Heart right ventricle (tissue), 16 donors: ENCODE measurements around the gene RGS9. TPM values are rescaled to one million over a fixed set of nuclear protein-coding genes. Genes with fewer than 3 reads are reported as not detected.

Experiments
- ATAC-seq, 8 donors: fragments of 200-7000 bp; cut with Tn5 transposase; one replicate each; pipeline ENCODE4 v1.9.1; 2020; ENCODE audit warnings: mild to moderate bottlenecking in 8 of 8, moderate library complexity in 8 of 8, moderate number of reproducible peaks in 1 of 8
- DNase-seq, 2 donors: peaks; one replicate each; pipeline ENCODE4 v3.0.0-alpha.2; 2020
- H3K27ac ChIP-seq, 10 donors: fragments of 200-600 bp; sonication (generic) in 2 of 10; one replicate each; pipeline versions ENCODE4 v1.5.0 to v1.8.0; 2020 to 2022; ENCODE audit warnings: mild to moderate bottlenecking in 3 of 10
- H3K27me3 ChIP-seq, 7 donors: fragments of 200-600 bp; one replicate each; pipeline ENCODE4 v1.8.0; 2021 to 2022; ENCODE audit warnings: mild to moderate bottlenecking in 2 of 7
- H3K36me3 ChIP-seq, 9 donors: fragments of 200-600 bp; sonication (generic) in 1 of 9; one replicate each; pipeline versions ENCODE4 v1.5.0 to v1.8.0; 2020 to 2022; ENCODE audit warnings: mild to moderate bottlenecking in 2 of 9
- H3K4me1 ChIP-seq, 9 donors: fragments of 200-600 bp; sonication (generic) in 1 of 9; one replicate each; pipeline versions ENCODE4 v1.5.0 to v1.8.0; 2020 to 2022; ENCODE audit warnings: mild to moderate bottlenecking in 4 of 9
- H3K4me3 ChIP-seq, 10 donors: fragments of 200-600 bp; sonication (generic) in 2 of 10; one replicate each; pipeline versions ENCODE4 v1.5.0 to v1.8.0; 2020 to 2022; ENCODE audit warnings: mild to moderate bottlenecking in 7 of 10, moderate library complexity in 2 of 10
- H3K9me3 ChIP-seq, 11 donors: fragments of 200-600 bp in 10 of 11; sonication (generic) in 2 of 11; one replicate each; pipeline versions ENCODE4 v1.5.0 to v1.8.0; 2013 to 2022; ENCODE audit warnings: mild to moderate bottlenecking in 2 of 11, control low read depth in 1 of 11, moderate library complexity in 1 of 11
- WGBS, 2 donors: extraction: QIAGEN DNeasy Blood & Tissue Kit; methylation state at CpG; one replicate each; pipeline ENCODE4 v1.1.7; 2013; ENCODE audit warnings: inconsistent platforms in 1 of 2; 5-methylcytosine and 5-hydroxymethylcytosine counted together
- intact Hi-C, 10 donors: fragments of 100-400 bp; cut with DNase I; formaldehyde crosslinking; loops; one replicate each; pipeline versions ENCODE4 v1.11.1 to v1.14.2; 2022
- polyA plus RNA-seq, 2 donors: library from polyadenylated mRNA; stranded (reverse); fragments of 200-250 nt; gene quantifications; one replicate each; pipeline ENCODE4 v1.2.3, GENCODE V29; 2013
- total RNA-seq, 10 donors: library from RNA; stranded (reverse); fragmentation: NEBNext Ultra II Directional in 3 of 10; extraction: Animal tissue kit (Norgen Biotek cat#: 25700) in 3 of 10; gene quantifications; one replicate each; pipeline versions ENCODE4 v1.2.1 to v1.2.4, GENCODE V29; 2021 to 2023
- TF ChIP-seq, protein P1 (sequence below), 9 donors: fragments of 200-600 bp; sonication (generic) in 2 of 9; IDR thresholded peaks; one replicate each; pipeline versions ENCODE4 v1.5.0 to v1.8.0; 2021 to 2022; ENCODE audit warnings: antibody characterized with exemption in 9 of 9, mild to moderate bottlenecking in 5 of 9, moderate library complexity in 1 of 9
- donor health status: Arrhythmogenic right ventricular cardiomyopathy.
- donor health status: ischemic (EF 13 %, LVEDD 7.1; RV severe dilation, severe dysfunction).
- donor health status: healthy with polysubstance abuse.
- donor health status: DM: no; HTN: yes; CAD: no.
- donor health status: DM: no; HTN: no; CAD: no.
- donor health status: ischemic (EF 25% LVEDD 6.9; RV normal size, moderate dysfunction).
- donor health status: ischemic (EF 25% LVEDD 5.7; RV mildly dilated, moderate dysfunction).
- donor health status: healthy.
- donor health status: DM: yes; HTN: yes; CAD: no.
- donor health status: Ischemic cardiomyopathy.
- donor health status: ischemic (EF 35%, LVEDD 5.7; RV mildly dilated, moderate dysfunction).
- donor health status: nonischemic (EF 11% LVEDD 7.7; RV severe dilation, severe dysfunction).
- donor health status: DM: yes; HTN: yes; CAD: no.
- donor health status: PGD.
- donor health status: ischemic (EF 29% LVEDD 5.4; RV normal size, mild dysfunction).
- donor health status: nonischemic (EF 23%, LVEDD 6.1; RV moderate dilation, normal function).

Gene RGS9
- total and polyA plus RNA-seq, 12 donors = 0.36 to 3.0 (median 1.1) TPM

DNA sequence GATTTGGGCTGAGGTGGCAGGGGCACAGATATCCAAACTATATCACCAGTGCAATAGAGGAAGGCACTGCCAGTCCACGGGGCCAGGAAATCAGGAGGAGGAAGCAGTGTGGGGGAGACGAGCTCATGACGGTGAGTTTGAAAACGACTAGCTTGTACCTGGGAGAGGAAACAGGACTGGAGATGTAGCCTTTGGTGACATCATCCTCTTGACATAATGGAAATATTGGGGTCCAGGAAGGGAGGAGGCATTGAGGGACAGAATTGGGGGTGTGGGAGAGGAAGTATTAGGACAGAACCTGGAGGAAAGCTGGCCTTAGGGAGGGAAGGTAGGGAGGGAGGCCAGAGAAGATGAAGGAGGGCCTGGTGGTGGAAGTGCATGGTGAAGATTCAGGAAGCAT is 109.1 kb downstream of the RGS9 start:
- H3K4me3 ChIP-seq = no peak overlapping the region
- DNase-seq (no peak), ATAC-seq (no peak)
- intact Hi-C loops = no loop called here
- H3K27me3 ChIP-seq = peaks cover 0 to 26% (median 5%) of the 10 kb centered on the region in 7 donors
- TF ChIP-seq, protein P1, sequence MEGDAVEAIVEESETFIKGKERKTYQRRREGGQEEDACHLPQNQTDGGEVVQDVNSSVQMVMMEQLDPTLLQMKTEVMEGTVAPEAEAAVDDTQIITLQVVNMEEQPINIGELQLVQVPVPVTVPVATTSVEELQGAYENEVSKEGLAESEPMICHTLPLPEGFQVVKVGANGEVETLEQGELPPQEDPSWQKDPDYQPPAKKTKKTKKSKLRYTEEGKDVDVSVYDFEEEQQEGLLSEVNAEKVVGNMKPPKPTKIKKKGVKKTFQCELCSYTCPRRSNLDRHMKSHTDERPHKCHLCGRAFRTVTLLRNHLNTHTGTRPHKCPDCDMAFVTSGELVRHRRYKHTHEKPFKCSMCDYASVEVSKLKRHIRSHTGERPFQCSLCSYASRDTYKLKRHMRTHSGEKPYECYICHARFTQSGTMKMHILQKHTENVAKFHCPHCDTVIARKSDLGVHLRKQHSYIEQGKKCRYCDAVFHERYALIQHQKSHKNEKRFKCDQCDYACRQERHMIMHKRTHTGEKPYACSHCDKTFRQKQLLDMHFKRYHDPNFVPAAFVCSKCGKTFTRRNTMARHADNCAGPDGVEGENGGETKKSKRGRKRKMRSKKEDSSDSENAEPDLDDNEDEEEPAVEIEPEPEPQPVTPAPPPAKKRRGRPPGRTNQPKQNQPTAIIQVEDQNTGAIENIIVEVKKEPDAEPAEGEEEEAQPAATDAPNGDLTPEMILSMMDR (IDR thresholded peaks at IDR 0.05) = no peak
- H3K27ac ChIP-seq = no peak overlapping the region
- no peaks in the 10 kb centered on the region for H3K9me3 ChIP-seq
- no peaks in the 10 kb centered on the region for H3K4me1 ChIP-seq
- 39 to 49% methylated on average over 4 of the region's 4 CpGs for WGBS, 2 donors
- no peaks in the 10 kb centered on the region for H3K36me3 ChIP-seq

DNA sequence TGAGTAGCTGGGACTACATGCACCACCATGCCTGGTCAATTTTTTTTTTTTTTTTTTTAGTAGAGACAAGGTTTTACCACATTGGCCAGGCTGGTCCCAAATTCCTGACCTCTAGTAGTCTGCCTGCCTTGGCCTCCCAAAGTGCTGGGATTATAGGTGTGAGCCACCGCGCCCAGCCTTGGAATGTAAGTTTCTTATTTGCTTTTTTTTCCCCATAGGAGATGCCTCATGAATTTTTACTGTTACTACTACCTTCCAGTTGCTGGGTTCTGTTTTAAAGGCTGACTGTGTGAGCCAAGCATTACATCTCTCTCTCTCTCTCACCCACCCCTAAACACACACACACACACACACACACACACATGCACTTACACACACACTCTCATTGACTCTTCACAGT is 112.6 kb downstream of the RGS9 start:
- TF ChIP-seq, protein P1 (IDR thresholded peaks at IDR 0.05) = no peak
- ATAC-seq (no peak), DNase-seq (no peak)
- H3K27me3 ChIP-seq = peaks cover 0 to 40% (median 10%) of the 10 kb centered on the region in 7 donors
- no peaks in the 10 kb centered on the region for H3K4me1 ChIP-seq
- no peaks in the 10 kb centered on the region for H3K9me3 ChIP-seq
- H3K4me3 ChIP-seq = no peak overlapping the region
- intact Hi-C loops = no loop called here
- H3K27ac ChIP-seq = no peak overlapping the region
- WGBS, 2 donors = 91 to 94% methylated on average over 2 of the region's 2 CpGs
- H3K36me3 ChIP-seq = no peaks in the 10 kb centered on the region

DNA sequence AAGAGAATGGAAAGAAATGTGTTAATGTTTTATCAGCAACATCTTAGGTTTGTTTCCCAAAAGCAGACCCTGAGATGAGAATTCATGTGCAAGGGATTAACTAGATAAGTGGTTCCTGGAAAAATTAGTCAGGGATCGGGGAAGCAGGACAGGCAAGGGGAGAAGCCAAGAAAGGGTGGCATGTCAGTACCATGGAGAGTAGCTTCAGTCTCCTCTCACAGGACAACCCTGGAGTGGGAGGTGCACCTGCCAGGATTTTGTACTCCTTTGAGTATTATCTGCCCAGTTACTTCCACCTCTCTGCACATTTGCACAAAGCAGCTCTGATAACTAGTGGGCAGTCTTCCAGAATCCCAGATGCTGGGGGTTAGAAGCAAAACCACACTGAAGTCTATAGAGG is 117.0 kb downstream of the RGS9 start:
- intact Hi-C loops = no loop called here
- Histone ChIP-seq H3K4me3 (no peak overlapping the region), H3K27ac (no peak overlapping the region), H3K27me3 (peaks cover 0 to 54% (median 11%) of the 10 kb centered on the region in 7 donors), H3K4me1 (no peaks in the 10 kb centered on the region), H3K9me3 (peaks cover 0 to 13% (median 0%) of the 10 kb centered on the region in 11 donors), H3K36me3 (no peaks in the 10 kb centered on the region)
- TF ChIP-seq, protein P1 (IDR thresholded peaks at IDR 0.05) = no peak
- no peak for ATAC-seq
- no peak for DNase-seq
- 11 to 32% methylated on average over 1 of the region's 1 CpG for WGBS, 2 donors

DNA sequence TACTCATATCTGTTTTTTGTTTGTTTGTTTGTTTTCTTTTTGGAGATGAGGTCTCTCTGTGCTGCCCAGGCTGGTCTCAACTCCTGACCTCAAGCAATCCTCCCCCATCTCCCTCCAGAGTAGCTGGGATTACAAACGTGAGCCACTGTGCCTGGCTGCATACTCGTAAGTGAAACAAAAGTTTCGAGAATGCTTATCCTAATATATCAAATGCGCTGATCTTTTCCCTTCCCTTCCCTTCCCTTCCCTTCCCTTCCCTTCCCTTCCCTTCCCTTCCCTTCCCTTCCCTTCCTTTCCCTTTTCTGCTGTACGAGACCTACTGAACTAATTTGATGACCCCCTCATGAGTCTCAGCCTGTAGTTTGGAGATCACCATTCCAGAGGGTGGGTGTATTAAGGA is 122.1 kb downstream of the RGS9 start:
- Histone ChIP-seq H3K9me3 (peaks cover 0 to 13% (median 0%) of the 10 kb centered on the region in 11 donors), H3K4me1 (no peaks in the 10 kb centered on the region), H3K27me3 (peaks cover 0 to 17% (median 6%) of the 10 kb centered on the region in 7 donors), H3K36me3 (no peaks in the 10 kb centered on the region), H3K27ac (no peak overlapping the region), H3K4me3 (no peak overlapping the region)
- intact Hi-C loops = no loop called here
- WGBS, 2 donors = 60 to 64% methylated on average over 5 of the region's 5 CpGs
- ATAC-seq = no peak
- DNase-seq = no peak
- TF ChIP-seq, protein P1 (IDR thresholded peaks at IDR 0.05) = no peak
